Stimulated activated CD4-positive, alpha-beta T cell treated with anti-CD3 and anti-CD28 coated beads, Interleukin-15, amount 100 ng/mL, for 24 hours (primary cell): ENCODE measurements around the gene CRTC2.
"Not testable (repeated sequence)": the region's sequence is repeated elsewhere in the genome, so short reads cannot be mapped to it uniquely, and the experiment has no call there.

Experiments
- DNase-seq: peaks from one replicate; pipeline ENCODE4 v3.0.0-alpha.2; 2020

The CRTC2 gene

DNA sequence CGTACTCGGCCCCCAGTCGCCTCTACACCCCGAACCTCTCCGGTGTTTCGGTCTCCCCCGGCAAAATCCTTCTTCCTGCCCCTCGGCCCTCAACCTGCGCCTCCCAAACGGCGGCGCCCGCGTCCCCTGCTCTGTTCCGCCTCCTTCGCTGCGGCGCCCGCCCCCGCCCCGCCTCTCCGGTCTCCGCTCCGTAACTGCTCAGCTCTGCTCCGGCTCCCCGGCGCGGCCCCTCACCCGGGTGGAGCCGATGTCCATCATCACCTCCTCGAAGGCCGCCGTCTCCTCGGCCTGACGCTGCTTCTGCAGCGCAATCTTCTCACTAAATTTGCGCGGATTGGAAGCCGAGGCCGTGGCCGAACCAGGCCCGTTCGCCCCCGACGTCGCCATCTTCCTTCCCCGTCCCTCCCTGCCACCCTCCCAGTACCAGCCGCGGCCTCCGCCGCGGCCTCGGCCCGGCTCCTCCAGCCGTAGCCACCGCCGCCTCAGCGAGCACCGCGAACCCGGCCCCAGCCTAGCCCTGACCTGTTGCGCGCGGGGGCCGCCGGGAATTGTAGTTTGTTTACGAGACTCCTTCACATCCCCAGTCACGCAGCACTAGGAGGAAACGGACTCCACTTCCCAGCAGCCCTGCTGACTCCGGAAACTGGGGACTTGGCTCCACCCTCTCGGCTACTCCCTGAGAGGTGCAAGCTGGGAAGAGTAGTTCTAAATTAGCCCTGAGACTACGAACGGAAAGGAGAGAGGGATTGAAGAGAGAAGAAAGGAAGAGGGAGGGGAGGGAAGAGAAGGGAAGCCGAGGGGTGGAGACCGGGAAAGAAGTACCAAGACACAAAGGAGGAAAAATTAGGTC is at the start of gene CRTC2:
Gene CRTC2, minus strand, starts transcription at position 502 of the 850 bp plus-strand sequence. Its CDS starts 115 bp downstream, at position 387.
- peak; percentile 99 for DNase-seq

DNA sequence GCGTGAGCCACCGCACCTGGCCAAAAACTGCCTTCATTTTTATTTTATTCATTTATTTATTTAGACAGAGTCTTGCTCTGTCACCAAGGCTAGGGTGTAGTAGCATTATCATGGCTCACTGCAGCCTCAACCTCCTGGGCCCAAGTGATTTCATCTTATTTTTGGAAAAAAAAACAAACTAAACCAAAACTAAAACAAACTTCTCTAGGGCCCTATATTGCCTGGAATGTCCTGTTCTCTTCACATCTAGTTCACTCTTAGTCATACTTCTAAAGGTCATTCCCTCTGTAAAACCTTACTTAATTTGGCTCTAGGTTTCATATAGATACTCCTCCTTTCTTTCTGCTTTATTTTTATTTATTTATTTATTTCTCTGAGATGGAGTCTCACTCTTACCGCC is 47.7 kb upstream of the CRTC2 start:
- DNase-seq: no peak

DNA sequence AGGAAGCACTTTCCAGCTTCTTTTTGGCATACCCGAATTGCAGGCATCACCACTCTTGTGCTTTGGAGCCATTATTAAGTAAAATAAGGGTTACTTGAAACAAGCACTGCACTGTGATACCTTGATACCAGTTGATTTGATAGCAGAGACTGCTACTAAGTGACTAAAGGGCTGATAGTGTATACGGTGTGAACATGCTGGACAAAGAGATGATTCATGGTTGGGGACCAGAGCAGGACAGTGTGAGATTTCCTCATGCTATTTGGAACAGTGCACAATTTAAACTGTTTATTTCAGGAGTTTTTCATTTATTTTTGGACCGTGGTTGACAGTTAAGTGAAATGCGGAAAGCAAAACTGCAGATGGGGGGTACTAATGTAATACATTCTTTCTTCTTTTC is 42.0 kb upstream of the CRTC2 start:
- DNase-seq: no peak

DNA sequence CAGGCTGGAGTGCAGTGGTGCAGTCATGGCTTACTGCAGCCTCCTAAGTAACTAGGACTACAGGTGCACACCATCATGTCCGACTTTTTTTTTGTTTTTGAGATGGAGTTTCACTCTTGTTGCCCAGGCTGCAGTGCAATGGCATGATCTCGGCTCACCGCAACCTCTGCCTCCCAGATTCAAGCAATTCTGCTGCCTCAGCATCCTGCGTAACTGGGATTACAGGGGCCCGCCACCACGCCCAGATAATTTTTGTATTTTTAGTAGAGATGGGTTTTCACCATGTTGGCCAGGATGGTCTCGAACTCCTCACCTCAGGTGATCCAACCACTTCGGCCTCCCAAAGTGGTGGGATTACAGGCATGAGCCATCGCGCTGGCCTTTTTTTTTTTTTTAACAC is 38.5 kb upstream of the CRTC2 start:
- not testable (repeated sequence) for DNase-seq

- DNase-seq: peak; percentile 5
Observed at GRCh38 chr1:153995640-153996039, 37.2 kb upstream of the CRTC2 start.

GRCh38 chr1:153995202-153995601 is 36.8 kb upstream of the CRTC2 start:
- DNase-seq: no peak

- no peak for DNase-seq
Observed at GRCh38 chr1:153991806-153992205, 33.4 kb upstream of the CRTC2 start.

- DNase-seq: no peak
Observed at GRCh38 chr1:153991151-153991630, 32.8 kb upstream of the CRTC2 start.

DNA sequence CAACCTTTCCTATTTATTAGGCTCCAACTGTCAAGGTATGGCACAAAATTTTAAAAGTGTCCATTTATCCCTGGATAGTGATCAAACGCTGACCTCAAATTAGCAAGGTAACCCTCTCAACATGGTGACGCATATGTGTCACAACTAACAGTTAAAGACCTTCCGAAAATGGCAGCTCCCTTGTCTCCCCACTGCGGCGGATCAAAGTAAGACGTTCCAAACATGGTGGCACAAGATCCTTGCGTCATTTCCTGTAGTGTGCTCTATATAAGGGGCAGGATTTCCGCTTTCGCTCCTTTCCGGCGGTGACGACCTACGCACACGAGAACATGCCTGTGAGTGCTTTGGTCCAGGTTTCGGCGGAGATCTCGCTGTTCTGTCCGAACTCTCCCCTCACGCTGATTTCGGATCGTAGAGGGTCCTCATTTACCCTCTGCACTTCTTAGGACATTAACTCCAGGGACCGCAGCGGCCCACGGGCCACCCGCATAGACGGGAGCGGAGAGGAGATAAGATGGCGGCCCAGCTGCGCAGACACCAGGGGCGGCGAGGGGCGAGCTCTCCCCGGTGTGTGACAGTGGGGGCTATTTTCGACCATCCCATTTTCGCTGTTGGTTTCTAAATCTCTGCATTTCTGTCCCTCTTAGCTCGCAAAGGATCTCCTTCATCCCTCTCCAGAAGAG is 32.2 kb upstream of the CRTC2 start, which contains the start of gene RPS27:
Gene RPS27, plus strand, starts transcription at position 295 of the 683 bp plus-strand sequence. Its CDS starts 35 bp downstream, at position 330.
- peak; percentile 88 for DNase-seq

DNA sequence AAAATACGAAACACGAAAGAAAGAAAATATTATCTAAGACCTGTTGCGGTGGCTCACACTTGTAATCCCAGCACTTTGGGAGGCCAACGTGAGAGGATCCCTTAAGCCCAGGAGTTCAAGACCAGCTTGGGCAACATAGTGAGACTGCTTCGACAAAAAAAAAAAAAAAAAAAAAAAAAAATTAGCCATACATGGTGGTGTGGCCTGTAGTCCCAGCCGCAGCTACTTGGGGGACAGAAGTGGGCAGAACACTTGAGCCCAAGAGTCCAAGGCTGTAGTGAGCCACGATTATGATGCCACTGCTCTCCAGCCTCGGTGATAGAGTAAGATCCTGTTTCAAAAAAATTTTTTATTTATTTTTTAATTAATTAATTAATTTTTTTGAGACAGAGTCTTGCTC is 29.2 kb upstream of the CRTC2 start:
- DNase-seq: no peak

DNA sequence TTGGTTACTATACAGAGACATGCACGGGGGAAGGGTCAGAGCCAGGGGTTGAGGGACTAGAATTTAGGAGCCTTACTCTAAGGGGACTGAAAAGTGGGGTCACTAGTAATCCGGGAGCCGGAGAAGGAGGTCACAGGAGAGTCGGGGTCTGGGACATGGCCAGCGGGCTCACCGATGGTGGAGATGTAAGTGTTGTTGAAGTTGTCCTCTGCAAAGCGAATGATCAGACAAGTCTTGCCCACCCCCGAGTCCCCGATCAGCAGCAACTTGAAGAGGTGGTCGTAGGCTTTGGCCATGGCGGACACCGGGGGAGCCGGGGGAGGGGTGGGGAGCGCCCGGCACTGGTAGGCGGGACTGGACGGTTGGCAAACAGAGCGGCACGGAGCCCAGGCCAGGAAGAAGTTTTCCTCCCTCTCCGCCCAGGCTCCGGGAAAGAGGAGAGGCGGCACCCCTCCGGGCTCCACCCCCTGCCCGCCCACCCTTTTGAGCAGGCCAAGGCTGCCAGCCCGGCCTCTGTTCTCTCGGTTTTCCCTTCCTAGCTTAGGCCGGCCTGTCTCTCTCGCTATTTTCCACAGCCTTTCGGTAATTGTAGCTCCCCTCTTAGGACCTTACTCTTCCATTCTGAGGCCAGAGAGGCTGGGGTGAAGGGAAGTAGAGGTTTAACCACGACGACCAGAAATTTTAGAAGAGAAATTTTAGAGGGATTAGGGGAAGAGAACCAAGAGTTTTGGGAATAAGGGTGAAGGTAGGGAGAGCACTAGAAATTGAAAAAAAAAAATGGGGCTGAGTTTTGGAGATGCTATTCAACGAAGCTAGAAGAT is 27.7 kb upstream of the CRTC2 start, which contains the start of gene RAB13:
Gene RAB13, minus strand, starts transcription at position 399 of the 821 bp plus-strand sequence. Its CDS starts 103 bp downstream, at position 296.
- no peak for DNase-seq

- peak; percentile 70 for DNase-seq
Observed at GRCh38 chr1:153985341-153985912, 27.0 kb upstream of the CRTC2 start.

DNA sequence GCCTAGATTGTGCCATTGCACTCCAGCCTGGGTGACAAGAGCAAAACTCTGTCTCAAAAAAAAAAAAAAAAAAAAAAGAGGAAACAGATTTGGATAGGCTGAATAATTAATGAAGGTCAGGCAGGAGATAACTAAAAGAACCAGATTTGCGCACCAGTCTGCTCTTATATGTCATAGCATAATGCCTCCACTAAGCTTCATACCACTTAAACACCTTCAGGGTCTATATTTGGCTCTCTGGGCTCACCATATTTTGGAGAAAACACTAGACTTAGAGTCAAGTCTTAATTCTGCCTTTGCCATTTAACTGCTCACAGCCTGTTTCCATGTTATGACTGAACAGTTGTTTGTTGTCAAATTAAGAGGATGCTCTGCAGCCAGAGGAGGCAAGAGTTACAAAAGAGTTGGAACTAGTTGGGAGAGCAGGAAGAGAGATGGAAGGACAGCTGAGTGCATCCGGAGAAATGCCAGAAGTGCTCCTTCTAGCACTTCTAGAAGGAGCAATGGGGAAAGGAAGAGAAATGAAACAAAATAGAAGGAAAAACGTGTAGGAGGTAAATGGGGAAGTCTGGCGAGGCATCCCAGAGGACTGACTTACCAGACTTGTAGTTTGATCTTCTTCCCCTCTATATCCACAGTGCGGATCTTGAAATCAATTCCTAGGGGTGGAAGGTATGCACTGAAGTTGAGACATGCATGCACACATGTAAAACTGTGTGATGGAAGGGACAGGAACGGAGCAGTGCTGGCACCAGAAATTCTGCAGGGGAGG is 25.9 kb upstream of the CRTC2 start:
- DNase-seq: no peak

- not testable (repeated sequence) for DNase-seq
Observed at GRCh38 chr1:153981735-153982134, 23.3 kb upstream of the CRTC2 start.

DNA sequence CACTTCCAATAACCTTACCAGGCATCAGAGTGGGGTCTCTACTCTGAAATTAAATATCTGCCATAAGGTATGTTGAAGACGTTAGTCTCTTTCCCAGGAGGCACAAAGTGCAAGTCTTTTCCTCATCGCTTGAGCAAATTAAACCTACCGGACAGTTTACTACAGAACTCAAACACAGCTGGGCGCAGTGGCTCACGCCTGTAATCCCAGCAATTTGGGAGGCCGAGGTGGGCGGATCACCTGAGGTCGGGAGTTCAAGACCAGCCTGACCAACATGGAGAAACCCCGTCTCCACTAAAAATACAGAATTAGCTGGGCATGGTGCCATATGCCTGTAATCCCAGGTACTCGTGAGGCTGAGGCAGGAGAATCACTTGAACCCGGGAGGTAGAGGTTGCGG is 20.7 kb upstream of the CRTC2 start:
- DNase-seq: not testable (repeated sequence)

DNA sequence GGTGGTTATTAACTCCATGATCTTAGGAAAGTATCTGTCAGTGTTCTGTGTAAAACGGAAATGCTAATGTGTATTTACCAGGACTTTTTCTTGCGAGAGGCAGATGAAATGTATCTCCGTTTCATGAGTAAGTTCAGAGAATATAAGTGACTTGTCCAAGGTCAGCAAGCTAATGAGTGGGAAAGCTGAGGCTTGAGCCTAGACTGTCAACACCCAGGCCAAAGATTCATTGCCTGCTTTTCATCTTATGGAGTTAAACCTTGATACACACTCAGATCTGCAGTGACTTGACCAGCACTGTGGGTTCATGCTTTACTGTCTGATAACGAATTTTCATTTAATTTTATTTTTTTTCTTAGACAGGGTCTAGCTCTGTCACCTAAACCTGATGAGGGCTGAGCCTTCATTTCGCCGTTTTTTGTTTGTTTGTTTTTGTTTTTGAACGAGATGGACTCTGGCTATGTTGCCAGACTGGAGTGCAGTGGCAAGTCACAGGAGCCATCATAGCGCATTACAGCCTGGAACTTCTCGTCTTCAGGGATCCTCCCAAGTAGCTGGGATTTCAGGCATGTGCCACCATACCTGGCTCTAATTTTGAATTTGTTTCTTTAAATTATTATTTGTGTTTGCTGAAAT is 20.0 kb upstream of the CRTC2 start:
- no peak for DNase-seq

GRCh38 chr1:153977250-153978240 is 19.1 kb upstream of the CRTC2 start, which contains the start of gene JTB:
TSS of gene JTB (minus strand) at chr1:153977674. CDS start at chr1:153977252, 422 bp downstream.
- peak; percentile 93 for DNase-seq

- no peak for DNase-seq
Observed at GRCh38 chr1:153976819-153977249, 18.4 kb upstream of the CRTC2 start.

- no peak for DNase-seq
Observed at GRCh38 chr1:153973525-153973924, 15.1 kb upstream of the CRTC2 start.

- no peak for DNase-seq
Observed at GRCh38 chr1:153973071-153973470, 14.7 kb upstream of the CRTC2 start.
